K562 (cell line): ENCODE results near the gene ZMYND8. TPM values are rescaled to one million over a fixed set of nuclear protein-coding genes. Genes with fewer than 3 reads are reported as not detected.

Source experiments
- ATF1 ChIP-seq, 2 experiments: fragments of 450-650 bp in 1 of 2; IDR thresholded peaks; 2 replicates each; pipeline ENCODE4 v1.6.1; 2016; ENCODE audit warnings: missing compliant biosample characterization in 1 of 2, missing genetic modification characterization in 1 of 2
- CBFB ChIP-seq: sonication (generic); formaldehyde crosslinking; IDR thresholded peaks from 2 replicates; pipeline ENCODE4 v1.4.0; 2020; ENCODE audit warnings: mild to moderate bottlenecking, missing genetic modification reagents
- CTBP1 ChIP-seq: fragments of 450-650 bp; IDR thresholded peaks from 2 replicates; pipeline ENCODE4 v1.6.1; 2016; ENCODE audit warnings: borderline replicate concordance
- ERF ChIP-seq: fragments of 450-650 bp; formaldehyde crosslinking; IDR thresholded peaks from 2 replicates; pipeline ENCODE4 v1.4.0; 2020; ENCODE audit warnings: mild to moderate bottlenecking, mixed read lengths
- FUS ChIP-seq: fragments of 200-400 bp; formaldehyde crosslinking; optimal IDR thresholded peaks from 2 replicates; pipeline ENCODE3; 2017; ENCODE audit warnings: low read depth, low read length
- MAZ ChIP-seq, 2 experiments: fragments of 450-650 bp in 1 of 2; sonication (generic) in 1 of 2; formaldehyde crosslinking; IDR thresholded peaks in 1 of 2; conservative IDR thresholded peaks in 1 of 2; 2 replicates each; pipeline versions ENCODE4 v1.4.0 to v1.5.0; 2020; ENCODE audit warnings: mild to moderate bottlenecking in 1 of 2, missing genetic modification reagents in 1 of 2
- STAT5B ChIP-seq: fragments of 250-450 bp; sonication (Bioruptor Pico); IDR thresholded peaks from 2 replicates; pipeline ENCODE4 v1.8.0; 2021; ENCODE audit warnings: mild to moderate bottlenecking, inconsistent platforms
- ZBTB1 ChIP-seq: sonication (generic); formaldehyde crosslinking; IDR thresholded peaks from 2 replicates; pipeline ENCODE4 v1.8.1; 2023; ENCODE audit warnings: missing genetic modification reagents, low read depth, mild to moderate bottlenecking, borderline replicate concordance
- ZNF584 ChIP-seq: fragments of 200-800 bp; sonication (Bioruptor generic); IDR thresholded peaks from 2 replicates; pipeline ENCODE4 v1.6.1; 2016; ENCODE audit warnings: low read depth, mild to moderate bottlenecking, missing genetic modification characterization, missing compliant biosample characterization
- polyA plus RNA-seq, 8 experiments: library from polyadenylated mRNA; depleted of rRNA in 4 of 8; stranded (reverse) in 5 of 8; unstranded in 3 of 8; fragments of >200 nt; fragmentation: Nextera tagmentation in 2 of 8; fragmentation: Illumina TruSeq in 1 of 8; extraction: Ambion mirVana in 2 of 8; extraction: Trizol in 1 of 8; gene quantifications; 2 replicates each; pipeline versions ENCODE4 v1.2.1 to v1.2.3, GENCODE V29; 2011 to 2014; ENCODE audit warnings: inconsistent platforms in 1 of 8, missing spikeins in 1 of 8
- total RNA-seq, 7 experiments: library from RNA; depleted of rRNA in 6 of 7; stranded (reverse); fragments of >200 nt in 6 of 7; fragmentation: Illumina TruSeq in 2 of 7; extraction: Trizol in 2 of 7; gene quantifications; 2 replicates each; pipeline versions ENCODE4 v1.2.1 to v1.2.3, GENCODE V29; 2011 to 2021; ENCODE audit warnings: low replicate concordance in 1 of 7
- TF ChIP-seq, protein P1 (sequence below): fragments of 450-650 bp; IDR thresholded peaks from 2 replicates; pipeline ENCODE4 v1.6.1; 2017; ENCODE audit warnings: antibody characterized with exemption, mild to moderate bottlenecking
- TF ChIP-seq, protein P2 (sequence below): sonication (generic); formaldehyde crosslinking; IDR thresholded peaks from 2 replicates; pipeline ENCODE4 v1.9.0; 2022; ENCODE audit warnings: mild to moderate bottlenecking, missing genetic modification reagents
- TF ChIP-seq, protein P3 (sequence below): sonication (generic); formaldehyde crosslinking; IDR thresholded peaks from 2 replicates; pipeline ENCODE4 v1.8.0; 2022; ENCODE audit warnings: mild to moderate bottlenecking, low read depth, missing genetic modification reagents
- TF ChIP-seq, protein P4 (sequence below): fragments of 250-450 bp; sonication (Bioruptor Pico); IDR thresholded peaks from 2 replicates; pipeline ENCODE4 v1.8.0; 2022; ENCODE audit warnings: moderate library complexity, mild to moderate bottlenecking, inconsistent platforms
- TF ChIP-seq, protein P5 (sequence below): IDR thresholded peaks from 2 replicates; pipeline ENCODE4 v1.6.1; 2012; ENCODE audit warnings: low read depth, low read length, improper control_type of control experiment, borderline replicate concordance
- TF ChIP-seq, protein P6 (sequence below): fragments of 450-650 bp; IDR thresholded peaks from 2 replicates; pipeline ENCODE4 v1.7.1; 2018; ENCODE audit warnings: mild to moderate bottlenecking, low read depth; ENCODE audit not compliant: partially characterized antibody

Gene ZMYND8
- total and polyA plus RNA-seq, 9 of the 15 experiments (the other 6 are each of a cell fraction or from before 2014, with no cell fraction given) = 31.8 to 148 (median 71.9) TPM

DNA sequence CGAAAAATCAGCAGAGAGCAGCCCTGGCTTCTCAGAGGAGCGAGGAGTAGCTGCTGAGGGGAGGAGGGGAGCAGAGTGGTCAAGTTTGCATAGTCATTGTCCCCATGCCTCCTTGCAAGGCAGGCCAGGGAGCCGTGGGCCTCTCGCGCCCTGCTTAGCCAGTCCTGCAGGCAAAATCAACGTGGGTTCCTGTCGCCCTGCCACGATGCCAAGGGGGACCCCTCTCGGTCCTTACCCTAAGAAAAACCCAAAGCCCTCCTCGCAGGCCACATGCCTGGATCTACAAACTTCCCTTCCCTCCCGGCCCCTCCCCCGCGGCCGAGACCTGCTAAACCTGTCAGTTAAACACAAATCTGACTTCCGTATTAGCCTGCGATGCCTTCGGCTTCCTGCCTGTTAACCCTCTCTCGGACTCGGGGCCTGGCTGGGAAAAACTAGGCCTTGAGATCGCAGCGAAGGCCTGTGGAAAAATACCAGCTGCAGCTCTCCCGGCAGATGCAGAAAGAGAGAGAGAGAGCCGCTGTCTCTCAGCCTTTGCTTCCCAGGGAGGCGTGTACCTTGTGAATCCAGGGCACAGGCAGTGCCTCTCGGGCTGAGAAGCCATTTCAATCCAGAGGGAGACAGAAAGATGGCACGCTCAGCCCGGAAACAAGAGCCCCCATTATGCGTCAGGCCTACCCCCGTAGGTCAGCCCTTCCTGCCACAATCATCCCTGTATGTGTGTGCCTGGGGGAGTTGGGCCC is 968 bp upstream of the ZMYND8 start (continued):
- TF ChIP-seq ATF1 (CRISPR knock-in tag; IDR thresholded peaks at IDR 0.05) (no peak), ATF1 (tag; IDR thresholded peaks at IDR 0.05) (peak; percentile 28; the same call in 1 of the 2 replicates), CTBP1 (0 out of 2 replicates have a peak, but pooled peaks have one; percentile 48), CBFB (CRISPR knock-in tag) (no peak), ZNF584 (CRISPR knock-in tag) (peak; percentile 62; the same call in 1 of the 2 replicates), FUS (no peak), STAT5B (CRISPR knock-in tag) (no peak), ERF (CRISPR knock-in tag) (0 out of 2 replicates have a peak, but pooled peaks have one; percentile 10), MAZ (CRISPR knock-in tag; conservative IDR thresholded peaks at IDR 0.05 in 1 of 2, IDR thresholded peaks at IDR 0.05 in 1 of 2) (peak; percentile 84 to 86), ZBTB1 (CRISPR knock-in tag) (no peak)
- TF ChIP-seq, protein P1, sequence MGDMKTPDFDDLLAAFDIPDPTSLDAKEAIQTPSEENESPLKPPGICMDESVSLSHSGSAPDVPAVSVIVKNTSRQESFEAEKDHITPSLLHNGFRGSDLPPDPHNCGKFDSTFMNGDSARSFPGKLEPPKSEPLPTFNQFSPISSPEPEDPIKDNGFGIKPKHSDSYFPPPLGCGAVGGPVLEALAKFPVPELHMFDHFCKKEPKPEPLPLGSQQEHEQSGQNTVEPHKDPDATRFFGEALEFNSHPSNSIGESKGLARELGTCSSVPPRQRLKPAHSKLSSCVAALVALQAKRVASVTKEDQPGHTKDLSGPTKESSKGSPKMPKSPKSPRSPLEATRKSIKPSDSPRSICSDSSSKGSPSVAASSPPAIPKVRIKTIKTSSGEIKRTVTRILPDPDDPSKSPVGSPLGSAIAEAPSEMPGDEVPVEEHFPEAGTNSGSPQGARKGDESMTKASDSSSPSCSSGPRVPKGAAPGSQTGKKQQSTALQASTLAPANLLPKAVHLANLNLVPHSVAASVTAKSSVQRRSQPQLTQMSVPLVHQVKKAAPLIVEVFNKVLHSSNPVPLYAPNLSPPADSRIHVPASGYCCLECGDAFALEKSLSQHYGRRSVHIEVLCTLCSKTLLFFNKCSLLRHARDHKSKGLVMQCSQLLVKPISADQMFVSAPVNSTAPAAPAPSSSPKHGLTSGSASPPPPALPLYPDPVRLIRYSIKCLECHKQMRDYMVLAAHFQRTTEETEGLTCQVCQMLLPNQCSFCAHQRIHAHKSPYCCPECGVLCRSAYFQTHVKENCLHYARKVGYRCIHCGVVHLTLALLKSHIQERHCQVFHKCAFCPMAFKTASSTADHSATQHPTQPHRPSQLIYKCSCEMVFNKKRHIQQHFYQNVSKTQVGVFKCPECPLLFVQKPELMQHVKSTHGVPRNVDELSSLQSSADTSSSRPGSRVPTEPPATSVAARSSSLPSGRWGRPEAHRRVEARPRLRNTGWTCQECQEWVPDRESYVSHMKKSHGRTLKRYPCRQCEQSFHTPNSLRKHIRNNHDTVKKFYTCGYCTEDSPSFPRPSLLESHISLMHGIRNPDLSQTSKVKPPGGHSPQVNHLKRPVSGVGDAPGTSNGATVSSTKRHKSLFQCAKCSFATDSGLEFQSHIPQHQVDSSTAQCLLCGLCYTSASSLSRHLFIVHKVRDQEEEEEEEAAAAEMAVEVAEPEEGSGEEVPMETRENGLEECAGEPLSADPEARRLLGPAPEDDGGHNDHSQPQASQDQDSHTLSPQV = no peak
- TF ChIP-seq, protein P2, sequence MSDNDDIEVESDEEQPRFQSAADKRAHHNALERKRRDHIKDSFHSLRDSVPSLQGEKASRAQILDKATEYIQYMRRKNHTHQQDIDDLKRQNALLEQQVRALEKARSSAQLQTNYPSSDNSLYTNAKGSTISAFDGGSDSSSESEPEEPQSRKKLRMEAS (CRISPR knock-in tag) = peak; percentile 64; the same call in 1 of the 2 replicates
- TF ChIP-seq, protein P3, sequence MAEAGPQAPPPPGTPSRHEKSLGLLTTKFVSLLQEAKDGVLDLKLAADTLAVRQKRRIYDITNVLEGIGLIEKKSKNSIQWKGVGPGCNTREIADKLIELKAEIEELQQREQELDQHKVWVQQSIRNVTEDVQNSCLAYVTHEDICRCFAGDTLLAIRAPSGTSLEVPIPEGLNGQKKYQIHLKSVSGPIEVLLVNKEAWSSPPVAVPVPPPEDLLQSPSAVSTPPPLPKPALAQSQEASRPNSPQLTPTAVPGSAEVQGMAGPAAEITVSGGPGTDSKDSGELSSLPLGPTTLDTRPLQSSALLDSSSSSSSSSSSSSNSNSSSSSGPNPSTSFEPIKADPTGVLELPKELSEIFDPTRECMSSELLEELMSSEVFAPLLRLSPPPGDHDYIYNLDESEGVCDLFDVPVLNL (CRISPR knock-in tag) = no peak
- TF ChIP-seq, protein P4, sequence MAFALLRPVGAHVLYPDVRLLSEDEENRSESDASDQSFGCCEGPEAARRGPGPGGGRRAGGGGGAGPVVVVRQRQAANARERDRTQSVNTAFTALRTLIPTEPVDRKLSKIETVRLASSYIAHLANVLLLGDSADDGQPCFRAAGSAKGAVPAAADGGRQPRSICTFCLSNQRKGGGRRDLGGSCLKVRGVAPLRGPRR (CRISPR knock-in tag) = peak; percentile 44; the same call in 1 of the 2 replicates
- TF ChIP-seq, protein P5, sequence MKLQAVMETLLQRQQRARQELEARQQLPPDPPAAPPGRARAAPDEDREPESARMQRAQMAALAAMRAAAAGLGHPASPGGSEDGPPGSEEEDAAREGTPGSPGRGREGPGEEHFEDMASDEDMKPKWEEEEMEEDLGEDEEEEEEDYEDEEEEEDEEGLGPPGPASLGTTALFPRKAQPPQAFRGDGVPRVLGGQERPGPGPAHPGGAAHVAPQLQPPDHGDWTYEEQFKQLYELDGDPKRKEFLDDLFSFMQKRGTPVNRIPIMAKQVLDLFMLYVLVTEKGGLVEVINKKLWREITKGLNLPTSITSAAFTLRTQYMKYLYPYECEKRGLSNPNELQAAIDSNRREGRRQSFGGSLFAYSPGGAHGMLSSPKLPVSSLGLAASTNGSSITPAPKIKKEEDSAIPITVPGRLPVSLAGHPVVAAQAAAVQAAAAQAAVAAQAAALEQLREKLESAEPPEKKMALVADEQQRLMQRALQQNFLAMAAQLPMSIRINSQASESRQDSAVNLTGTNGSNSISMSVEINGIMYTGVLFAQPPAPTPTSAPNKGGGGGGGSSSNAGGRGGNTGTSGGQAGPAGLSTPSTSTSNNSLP = no peak
- TF ChIP-seq, protein P6, sequence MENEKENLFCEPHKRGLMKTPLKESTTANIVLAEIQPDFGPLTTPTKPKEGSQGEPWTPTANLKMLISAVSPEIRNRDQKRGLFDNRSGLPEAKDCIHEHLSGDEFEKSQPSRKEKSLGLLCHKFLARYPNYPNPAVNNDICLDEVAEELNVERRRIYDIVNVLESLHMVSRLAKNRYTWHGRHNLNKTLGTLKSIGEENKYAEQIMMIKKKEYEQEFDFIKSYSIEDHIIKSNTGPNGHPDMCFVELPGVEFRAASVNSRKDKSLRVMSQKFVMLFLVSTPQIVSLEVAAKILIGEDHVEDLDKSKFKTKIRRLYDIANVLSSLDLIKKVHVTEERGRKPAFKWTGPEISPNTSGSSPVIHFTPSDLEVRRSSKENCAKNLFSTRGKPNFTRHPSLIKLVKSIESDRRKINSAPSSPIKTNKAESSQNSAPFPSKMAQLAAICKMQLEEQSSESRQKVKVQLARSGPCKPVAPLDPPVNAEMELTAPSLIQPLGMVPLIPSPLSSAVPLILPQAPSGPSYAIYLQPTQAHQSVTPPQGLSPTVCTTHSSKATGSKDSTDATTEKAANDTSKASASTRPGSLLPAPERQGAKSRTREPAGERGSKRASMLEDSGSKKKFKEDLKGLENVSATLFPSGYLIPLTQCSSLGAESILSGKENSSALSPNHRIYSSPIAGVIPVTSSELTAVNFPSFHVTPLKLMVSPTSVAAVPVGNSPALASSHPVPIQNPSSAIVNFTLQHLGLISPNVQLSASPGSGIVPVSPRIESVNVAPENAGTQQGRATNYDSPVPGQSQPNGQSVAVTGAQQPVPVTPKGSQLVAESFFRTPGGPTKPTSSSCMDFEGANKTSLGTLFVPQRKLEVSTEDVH = peak; percentile 29
